ENCODE measurements around the gene MCTP1. TPM values are rescaled to one million over a fixed set of nuclear protein-coding genes. Genes with fewer than 3 reads are reported as not detected.
"Not testable (repeated sequence)": the region's sequence is repeated elsewhere in the genome, so short reads cannot be mapped to it uniquely, and the experiment has no call there.

MCTP1 gene
- total RNA-seq, 1 donor from 2014 or later, result 9.1 TPM

- Mint-ChIP-seq H3K27ac (no peak overlapping the region), H3K36me3 (peaks cover 11% of the 10 kb centered on the region)
These were observed 136.4 kb downstream of the MCTP1 start for GRCh38 chr5:95148453-95148852.

GRCh38 chr5:95143858-95144257 is 141.0 kb downstream of the MCTP1 start:
- H3K27ac Mint-ChIP-seq; DNase-seq (ENCODE audit: low spot score in 2 of 2, unreplicated experiment in 2 of 2); H3K27me3 Mint-ChIP-seq (ENCODE audit: low read depth); H3K4me3 Mint-ChIP-seq; H3K4me1 Mint-ChIP-seq: not testable (repeated sequence)
- peaks cover 34% of the 10 kb centered on the region for H3K9me3 Mint-ChIP-seq
- peaks cover 11% of the 10 kb centered on the region for H3K36me3 Mint-ChIP-seq

More at GRCh38 chr5:95148453-95148852, 136.4 kb downstream of the MCTP1 start:
- Mint-ChIP-seq H3K4me3 (no peak overlapping the region), H3K4me1 (peaks cover 3% of the 10 kb centered on the region), H3K9me3 (peaks cover 34% of the 10 kb centered on the region), H3K27me3 (ENCODE audit: low read depth) (no peaks in the 10 kb centered on the region)
- no peak for DNase-seq (ENCODE audit: low spot score in 2 of 2, unreplicated experiment in 2 of 2)
- TF ChIP-seq CTCF (IDR thresholded peaks at IDR 0.05; ENCODE audit: unreplicated experiment), result no peak

- H3K36me3 Mint-ChIP-seq, result no peaks in the 10 kb centered on the region
- DNase-seq (ENCODE audit: low spot score in 2 of 2, unreplicated experiment in 2 of 2), result no peak
- no peaks in the 10 kb centered on the region for H3K4me1 Mint-ChIP-seq
- peaks cover 18% of the 10 kb centered on the region for H3K9me3 Mint-ChIP-seq
- no peak overlapping the region for H3K27ac Mint-ChIP-seq
- no peak overlapping the region for H3K4me3 Mint-ChIP-seq
- no peak for TF ChIP-seq CTCF (IDR thresholded peaks at IDR 0.05; ENCODE audit: unreplicated experiment)
- peaks cover 2% of the 10 kb centered on the region for H3K27me3 Mint-ChIP-seq (ENCODE audit: low read depth)
These were observed 142.7 kb downstream of the MCTP1 start for GRCh38 chr5:95142145-95142544.

DNA sequence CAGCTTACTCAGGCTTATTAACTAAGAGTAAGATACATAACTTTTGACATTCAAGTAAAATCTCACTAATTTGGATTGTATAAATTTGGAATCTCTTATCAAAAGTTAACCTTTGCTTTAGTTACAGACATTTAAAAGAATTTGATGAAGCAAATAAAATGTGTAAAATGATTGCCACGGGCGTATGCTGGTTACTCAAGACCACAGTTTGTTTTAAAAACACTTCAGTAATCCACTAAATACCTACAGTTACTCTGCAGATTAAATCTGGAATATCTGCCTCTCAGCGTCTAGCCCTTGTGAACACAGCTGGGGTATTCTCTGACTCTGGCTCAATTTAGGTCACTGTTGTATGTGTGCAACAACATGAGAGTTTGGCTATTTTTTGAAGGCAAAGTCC is 143.8 kb downstream of the MCTP1 start:
- H3K9me3 Mint-ChIP-seq, result peaks cover 12% of the 10 kb centered on the region
- TF ChIP-seq CTCF (IDR thresholded peaks at IDR 0.05; ENCODE audit: unreplicated experiment), result no peak
- no peak overlapping the region for H3K4me3 Mint-ChIP-seq
- H3K36me3 Mint-ChIP-seq, result no peaks in the 10 kb centered on the region
- no peak for DNase-seq (ENCODE audit: low spot score in 2 of 2, unreplicated experiment in 2 of 2)
- no peak overlapping the region for H3K27ac Mint-ChIP-seq
- peaks cover 2% of the 10 kb centered on the region for H3K27me3 Mint-ChIP-seq (ENCODE audit: low read depth)
- no peaks in the 10 kb centered on the region for H3K4me1 Mint-ChIP-seq

DNA sequence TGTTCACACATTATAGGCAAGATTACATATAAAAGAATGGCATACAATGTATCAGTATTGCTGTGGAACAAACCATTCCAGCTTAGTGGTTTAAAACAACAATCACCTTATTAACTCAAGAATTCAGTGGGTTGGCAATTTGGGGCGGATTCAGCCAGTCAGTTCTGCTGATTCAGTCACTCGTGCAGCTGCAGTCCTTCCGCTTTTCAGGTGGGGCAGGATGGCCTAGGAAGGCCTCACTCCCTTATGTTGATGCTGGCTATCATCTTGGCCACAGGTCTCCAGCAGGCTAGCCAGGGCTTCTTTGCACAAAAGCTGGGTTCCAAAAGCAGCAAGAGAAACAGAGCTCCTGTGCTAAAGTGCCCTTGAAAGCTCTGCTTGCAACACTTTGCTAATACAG is 150.6 kb downstream of the MCTP1 start:
- Mint-ChIP-seq H3K9me3 (no peaks in the 10 kb centered on the region), H3K27me3 (ENCODE audit: low read depth) (no peaks in the 10 kb centered on the region), H3K4me1 (no peaks in the 10 kb centered on the region), H3K36me3 (no peaks in the 10 kb centered on the region), H3K4me3 (no peak overlapping the region), H3K27ac (no peak overlapping the region)
- DNase-seq (ENCODE audit: low spot score in 2 of 2, unreplicated experiment in 2 of 2), result no peak
- no peak for TF ChIP-seq CTCF (IDR thresholded peaks at IDR 0.05; ENCODE audit: unreplicated experiment)

GRCh38 chr5:95132096-95132495 is 152.8 kb downstream of the MCTP1 start:
- no peak for DNase-seq (ENCODE audit: low spot score in 2 of 2, unreplicated experiment in 2 of 2)
- Mint-ChIP-seq H3K4me1 (no peaks in the 10 kb centered on the region), H3K36me3 (no peaks in the 10 kb centered on the region), H3K4me3 (no peak overlapping the region), H3K27ac (no peak overlapping the region), H3K27me3 (ENCODE audit: low read depth) (no peaks in the 10 kb centered on the region), H3K9me3 (no peaks in the 10 kb centered on the region)
- TF ChIP-seq CTCF (IDR thresholded peaks at IDR 0.05; ENCODE audit: unreplicated experiment), result no peak
